NOMO-1 treated with dmso at 0.1 percent for 144 hours (cell line): ENCODE data around the gene FGL2.
"Not testable (repeated sequence)": the region's sequence is repeated elsewhere in the genome, so short reads cannot be mapped to it uniquely, and the experiment has no call there.

ENCODE experiments used
- DNase-seq: peaks from one replicate; lab custom pipeline; 2025; ENCODE audit not compliant: unreplicated experiment; lab: John Stamatoyannopoulos, UW

FGL2 gene

DNA sequence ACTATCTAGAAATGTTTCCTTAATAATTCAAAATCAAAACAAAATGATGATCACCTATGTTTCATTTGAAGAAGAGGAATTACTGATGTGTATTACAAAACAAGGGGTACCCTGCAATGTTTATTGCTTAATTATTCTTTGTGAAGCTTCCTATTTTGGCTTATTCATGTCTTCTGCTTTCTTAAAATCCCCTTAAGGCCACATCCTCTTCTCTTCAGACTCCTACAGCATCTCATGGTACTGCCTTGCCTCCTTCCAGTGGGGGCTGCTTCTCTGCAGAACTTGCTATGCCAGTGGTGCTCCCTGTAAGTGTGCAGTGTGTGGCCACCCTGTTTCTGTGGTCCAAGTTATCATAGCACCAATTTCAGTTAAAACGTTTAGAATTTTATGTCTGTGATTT lies 42.2 kb downstream of the FGL2 start:
- DNase-seq = peak; percentile 99

DNA sequence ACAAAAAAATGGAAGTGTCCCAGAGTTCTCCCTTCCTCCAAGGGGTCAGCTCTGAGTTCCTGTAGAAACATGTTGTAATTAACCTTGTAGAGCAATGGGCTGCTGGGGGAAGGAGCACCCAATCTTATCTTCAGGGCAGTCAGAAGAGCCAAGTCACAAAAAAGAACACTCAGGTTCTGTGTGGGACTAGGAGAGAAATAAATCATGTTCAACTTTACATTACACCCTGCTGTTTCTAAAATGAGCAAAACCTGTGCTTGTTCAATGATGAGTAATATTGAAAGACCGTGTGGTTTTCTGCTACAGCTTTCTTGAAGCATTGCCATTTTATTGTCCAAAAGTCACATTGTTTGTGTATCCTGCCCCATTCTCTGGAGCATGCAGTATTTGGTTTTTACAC lies 42.6 kb downstream of the FGL2 start:
- not testable (repeated sequence) for DNase-seq

DNA sequence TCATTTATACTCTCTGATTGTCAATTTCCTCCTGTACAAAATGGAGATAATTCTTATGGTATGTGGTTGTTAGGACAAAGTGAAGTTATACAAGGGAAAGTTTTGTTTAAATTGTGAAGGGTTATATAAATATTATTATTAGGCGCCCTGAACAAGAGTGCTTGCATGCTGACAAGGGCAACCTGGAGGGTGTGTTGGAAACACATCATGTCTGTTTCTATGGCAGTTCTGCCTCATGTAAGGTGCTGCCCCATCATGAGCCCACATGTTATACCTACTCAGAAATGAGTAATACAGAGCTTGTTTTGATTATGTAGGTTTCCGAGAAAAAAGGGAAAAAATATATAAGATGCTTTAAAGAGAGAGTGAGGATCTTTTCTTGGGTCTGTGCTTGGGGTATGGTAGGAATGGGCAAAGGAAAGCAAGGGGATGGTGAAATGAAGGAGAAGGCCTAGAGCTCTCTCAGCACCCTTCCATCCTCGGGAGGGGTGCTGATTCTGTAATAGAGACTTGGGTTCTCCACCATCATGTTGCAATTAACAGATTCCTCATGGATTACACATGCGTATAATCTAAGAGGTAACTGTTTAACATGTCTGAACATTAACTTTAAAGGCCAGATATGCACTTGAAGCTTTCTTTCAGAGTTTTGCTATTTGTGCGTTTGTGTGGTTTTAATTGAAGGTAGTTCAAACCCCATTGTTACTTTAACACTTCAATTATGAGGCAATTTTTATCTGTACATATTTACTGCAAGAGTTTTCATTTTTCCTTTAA lies 43.8 kb downstream of the FGL2 start:
- not testable (repeated sequence) for DNase-seq

DNA sequence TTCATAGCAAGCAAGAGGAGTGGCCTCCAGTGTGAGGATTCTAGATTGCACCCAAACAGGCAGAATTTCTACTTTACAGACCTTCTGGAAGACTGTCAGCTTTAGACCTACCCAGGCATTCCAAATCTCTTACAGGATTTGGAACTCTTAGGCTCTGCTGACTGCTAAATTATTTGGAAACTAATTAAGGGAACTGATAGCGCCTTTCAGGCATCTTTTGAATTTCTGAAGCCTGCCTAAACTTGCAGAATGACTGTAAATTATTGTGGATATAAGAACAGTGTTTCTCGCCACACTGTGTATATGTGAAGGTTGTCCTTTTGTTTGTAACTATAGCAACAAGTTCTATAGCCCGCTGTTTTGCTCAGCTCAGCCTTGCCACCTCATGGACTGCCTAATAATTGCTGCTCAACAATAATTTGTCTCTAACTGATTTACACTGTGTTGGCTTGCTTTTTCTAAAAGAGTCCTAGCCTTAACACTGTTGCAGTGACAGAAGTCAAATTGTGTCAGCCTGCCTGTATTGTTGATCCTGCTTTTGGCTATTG lies 44.6 kb downstream of the FGL2 start:
- DNase-seq = not testable (repeated sequence)

DNA sequence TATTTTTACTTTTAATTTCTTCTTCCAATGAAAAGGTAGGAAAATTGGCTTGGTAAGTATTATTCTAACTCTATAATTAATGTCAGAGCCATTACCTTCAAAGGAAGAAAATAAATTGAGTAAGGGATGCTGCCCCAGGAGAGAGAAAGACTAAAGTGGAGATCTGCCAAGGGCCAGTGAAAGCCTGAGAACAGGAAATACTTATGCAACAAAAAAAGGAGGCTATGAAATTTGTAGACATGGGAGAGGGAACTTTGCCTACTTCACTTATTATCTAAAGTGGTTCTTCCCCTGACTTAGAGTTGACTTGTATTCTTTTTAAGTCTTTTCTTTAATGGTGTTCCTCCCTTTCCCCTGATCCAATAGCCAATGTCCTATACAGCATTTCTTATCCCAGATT lies 47.4 kb downstream of the FGL2 start:
- peak; percentile 29 for DNase-seq
